Retinal pigment epithelial cell (primary cell): ENCODE measurements around the gene RNU6-9.

ENCODE experiments used
- DNase-seq: peaks from one replicate; pipeline ENCODE4 v3.0.0-alpha.2; 2010; ENCODE audit warnings: low read depth
- H3K4me3 ChIP-seq: 2 replicates; pipeline ENCODE4 v1.5.1; 2011; ENCODE audit warnings: mild to moderate bottlenecking, low read length, control low read depth, moderate library complexity
- CTCF ChIP-seq: conservative IDR thresholded peaks from 2 replicates; pipeline ENCODE4 v1.5.1; 2011; ENCODE audit warnings: low read depth, low read length, control low read depth, inconsistent platforms

The RNU6-9 gene

DNA sequence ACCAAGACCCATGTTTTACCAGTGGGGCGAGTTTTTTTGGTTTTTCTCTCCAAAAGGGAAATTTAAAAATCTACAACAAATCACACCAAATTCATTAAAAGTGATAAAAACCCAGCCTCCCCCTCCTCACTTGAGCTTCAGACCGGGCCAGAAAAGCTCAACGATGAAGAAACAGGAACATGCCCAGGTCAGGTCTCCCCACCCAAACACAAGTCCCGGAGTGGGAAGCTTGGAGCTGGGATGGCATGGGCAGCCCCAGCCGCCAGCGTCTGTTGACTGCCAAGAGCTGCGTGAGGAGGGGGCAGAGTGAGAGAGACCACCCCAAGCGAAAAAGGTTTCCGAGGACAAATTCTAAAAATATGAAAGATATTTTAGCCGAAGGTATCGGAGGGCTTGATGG lies 3.7 kb downstream of the RNU6-9 start:
- H3K4me3 ChIP-seq: no peak overlapping the region
- no peak for TF ChIP-seq CTCF
- no peak for DNase-seq

GRCh38 chr19:897442-898039 lies 4.3 kb downstream of the RNU6-9 start:
- TF ChIP-seq CTCF: peak; percentile 15
- no peak for DNase-seq
- H3K4me3 ChIP-seq: no peak overlapping the region

- H3K4me3 ChIP-seq: no peak overlapping the region
- no peak for DNase-seq
- TF ChIP-seq CTCF: no peak
These were observed 5.4 kb downstream of the RNU6-9 start for GRCh38 chr19:898663-899062.

DNA sequence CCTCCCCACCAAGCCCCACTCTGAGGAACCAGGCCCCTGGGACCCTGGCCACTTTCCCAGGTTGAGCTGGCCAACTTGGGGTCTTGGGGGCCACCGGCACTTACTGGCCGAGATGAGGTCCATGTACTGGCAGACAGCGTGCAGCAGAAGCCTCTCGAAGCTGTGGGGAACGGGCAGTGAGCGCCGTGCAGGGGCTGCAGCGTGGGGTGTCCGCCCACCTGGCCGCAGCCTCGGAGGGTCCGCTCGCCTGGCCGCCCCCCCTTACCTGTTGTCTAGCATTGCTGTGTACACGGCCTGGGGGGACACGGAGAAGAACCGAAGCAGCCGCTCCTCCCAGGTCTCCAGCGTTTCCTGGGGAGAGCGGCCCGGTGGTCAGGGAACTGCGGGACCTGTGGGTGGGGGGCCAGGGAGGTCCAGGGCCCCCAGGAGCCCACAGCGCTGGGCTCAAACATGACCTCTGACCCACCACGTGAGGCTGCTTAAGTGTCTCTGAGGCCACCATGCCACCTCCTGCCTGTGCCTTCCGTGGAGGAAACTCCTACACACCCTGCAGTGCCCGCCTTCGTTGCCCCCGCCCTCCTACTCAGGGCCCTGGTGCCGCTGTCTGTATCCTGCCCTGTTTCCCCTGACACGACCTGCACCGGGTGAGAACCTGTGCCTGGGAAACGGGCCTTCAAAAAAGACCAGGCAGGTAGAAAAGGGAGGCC lies 6.2 kb downstream of the RNU6-9 start:
- no peak overlapping the region for H3K4me3 ChIP-seq
- DNase-seq: no peak

DNA sequence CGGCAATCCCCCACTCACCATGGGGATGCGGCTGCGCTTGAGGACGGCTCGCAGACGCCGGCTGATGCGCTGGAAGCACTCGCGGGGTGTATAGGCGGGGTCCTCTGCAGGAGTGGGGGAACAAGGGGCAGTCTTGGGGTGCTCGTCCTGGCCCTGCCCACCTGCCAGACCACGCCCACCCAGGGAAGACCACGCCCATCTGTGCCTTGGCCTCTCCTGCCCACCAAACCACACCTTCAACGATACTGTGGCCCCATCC lies 6.7 kb downstream of the RNU6-9 start:
- DNase-seq: no peak
- no peak overlapping the region for H3K4me3 ChIP-seq
- no peak for TF ChIP-seq CTCF

More for the DNA sequence above, 6.2 kb downstream of the RNU6-9 start:
- TF ChIP-seq CTCF: no peak

DNA sequence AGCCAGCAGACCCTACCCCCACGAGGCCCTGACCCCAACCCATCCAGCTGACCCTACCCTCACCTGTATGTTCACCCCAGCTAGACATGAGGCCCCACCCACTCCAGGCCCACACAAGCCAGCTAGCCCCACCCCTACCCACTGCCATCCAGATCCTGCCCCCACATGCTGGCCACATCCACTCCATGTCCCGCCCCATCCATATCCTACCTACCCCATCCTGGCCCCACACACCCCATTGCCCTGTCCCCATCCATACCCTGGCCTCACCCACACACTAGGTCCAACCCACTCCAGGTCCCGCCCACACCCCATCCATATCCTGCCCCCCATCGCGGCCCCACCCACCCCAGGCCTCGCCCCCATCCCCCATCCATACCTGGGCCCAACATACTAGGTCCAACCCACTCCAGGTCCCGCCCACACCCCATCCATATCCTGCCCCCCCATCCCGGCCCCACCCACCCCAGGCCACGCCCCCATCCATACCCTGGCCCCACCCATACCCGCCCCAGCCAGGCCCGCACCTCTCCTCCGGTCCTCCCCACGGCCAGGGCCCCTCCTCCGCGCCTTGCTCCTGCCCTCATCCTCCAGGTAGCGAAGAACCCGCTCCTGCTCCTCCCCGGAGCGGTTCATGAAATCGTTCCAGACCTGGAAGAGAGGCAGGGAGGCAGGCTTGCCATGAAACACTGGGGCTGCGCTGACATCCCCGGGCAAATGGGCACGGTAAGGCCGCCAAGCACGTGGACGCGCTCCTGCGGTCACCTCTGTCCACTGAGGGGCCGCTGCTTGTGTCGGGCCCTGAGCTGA lies 7.2 kb downstream of the RNU6-9 start:
- H3K4me3 ChIP-seq: no peak overlapping the region
- TF ChIP-seq CTCF: no peak
- DNase-seq: no peak
